AG09319 (cell line): Measurements from ENCODE around the gene LMOD2.

Experiments used
- DNase-seq: peaks from one replicate; pipeline ENCODE4 v3.0.0-alpha.2; 2010; ENCODE audit warnings: low read depth; ENCODE audit errors: extremely low read depth
- TF ChIP-seq, protein P1 (sequence below): IDR thresholded peaks from 2 replicates; pipeline ENCODE4 v1.5.1; 2011; ENCODE audit warnings: low read depth, mild to moderate bottlenecking, inconsistent platforms, low read length, moderate library complexity

Gene LMOD2

DNA sequence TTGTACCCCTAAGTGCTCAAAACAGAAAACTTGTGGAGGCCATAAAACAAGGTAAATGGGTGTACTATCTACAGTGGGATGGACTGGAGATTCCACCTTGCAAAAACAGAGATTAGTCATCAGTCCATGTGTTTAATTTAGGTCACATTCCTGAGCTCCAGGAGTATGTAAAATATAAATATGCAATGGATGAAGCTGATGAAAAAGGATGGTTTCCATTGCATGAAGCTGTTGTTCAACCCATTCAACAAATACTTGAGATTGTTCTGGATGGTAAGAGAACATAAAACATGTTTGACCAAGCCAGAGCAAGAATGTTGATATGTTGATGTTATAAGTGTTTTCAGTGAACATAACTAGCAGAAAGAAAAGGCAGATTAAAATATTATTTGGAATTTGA lies 39.4 kb upstream of the LMOD2 start:
- no peak for DNase-seq
- TF ChIP-seq, protein P1, sequence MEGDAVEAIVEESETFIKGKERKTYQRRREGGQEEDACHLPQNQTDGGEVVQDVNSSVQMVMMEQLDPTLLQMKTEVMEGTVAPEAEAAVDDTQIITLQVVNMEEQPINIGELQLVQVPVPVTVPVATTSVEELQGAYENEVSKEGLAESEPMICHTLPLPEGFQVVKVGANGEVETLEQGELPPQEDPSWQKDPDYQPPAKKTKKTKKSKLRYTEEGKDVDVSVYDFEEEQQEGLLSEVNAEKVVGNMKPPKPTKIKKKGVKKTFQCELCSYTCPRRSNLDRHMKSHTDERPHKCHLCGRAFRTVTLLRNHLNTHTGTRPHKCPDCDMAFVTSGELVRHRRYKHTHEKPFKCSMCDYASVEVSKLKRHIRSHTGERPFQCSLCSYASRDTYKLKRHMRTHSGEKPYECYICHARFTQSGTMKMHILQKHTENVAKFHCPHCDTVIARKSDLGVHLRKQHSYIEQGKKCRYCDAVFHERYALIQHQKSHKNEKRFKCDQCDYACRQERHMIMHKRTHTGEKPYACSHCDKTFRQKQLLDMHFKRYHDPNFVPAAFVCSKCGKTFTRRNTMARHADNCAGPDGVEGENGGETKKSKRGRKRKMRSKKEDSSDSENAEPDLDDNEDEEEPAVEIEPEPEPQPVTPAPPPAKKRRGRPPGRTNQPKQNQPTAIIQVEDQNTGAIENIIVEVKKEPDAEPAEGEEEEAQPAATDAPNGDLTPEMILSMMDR: no peak

DNA sequence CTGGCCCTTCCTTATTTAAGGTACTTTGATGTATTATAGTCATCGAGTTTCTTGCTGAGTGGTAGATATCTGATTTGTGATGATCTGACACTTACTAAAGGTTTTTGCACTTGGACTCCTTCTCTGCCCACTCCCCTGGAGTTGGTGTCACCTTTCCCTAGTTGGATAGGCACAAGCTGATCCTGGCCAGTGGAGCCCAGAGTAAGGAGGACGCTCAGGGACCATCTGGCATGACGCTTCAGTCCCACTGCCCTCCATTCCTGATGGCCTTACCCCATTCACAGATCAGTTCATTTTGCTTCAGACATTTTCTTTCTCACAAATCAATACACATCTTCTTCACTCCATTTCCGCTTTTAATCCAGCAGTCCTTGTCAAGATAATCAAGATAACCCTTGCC lies 34.0 kb upstream of the LMOD2 start:
- no peak for DNase-seq

DNA sequence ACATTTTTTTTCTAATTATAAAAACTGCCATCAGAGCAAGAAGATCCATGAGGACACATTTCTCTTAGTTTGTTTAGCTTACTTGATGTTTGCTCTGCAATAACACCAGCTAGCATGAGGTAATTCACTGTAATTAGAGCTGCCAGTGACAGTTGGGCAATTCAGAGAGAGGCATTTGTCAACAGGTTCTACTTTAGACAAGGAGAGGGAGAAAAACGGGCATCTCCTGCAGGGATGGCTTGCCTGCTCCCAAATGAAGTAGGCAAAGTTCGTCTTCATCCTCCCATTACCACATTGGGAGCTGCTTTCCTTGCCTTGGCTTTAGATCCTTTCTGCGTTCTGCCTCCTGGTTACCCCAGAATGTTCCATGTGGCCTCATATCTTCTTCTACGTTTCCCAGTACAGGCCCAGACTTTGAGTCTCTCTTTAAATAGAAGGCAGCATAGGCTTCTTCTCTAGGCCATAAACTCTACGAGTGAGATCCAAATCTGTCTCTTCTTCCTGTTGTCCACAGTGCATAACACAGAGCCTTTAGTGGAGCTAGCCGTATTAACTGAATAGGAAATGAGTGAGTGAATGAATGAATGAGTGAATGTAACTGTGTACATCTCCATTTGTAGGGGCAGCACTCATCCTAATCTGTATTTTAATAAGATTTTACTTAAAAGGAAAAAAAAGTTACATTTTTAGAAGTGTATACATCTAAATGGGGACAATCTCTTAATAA lies 32.8 kb upstream of the LMOD2 start:
- no peak for DNase-seq

More for the DNA sequence above, 34.0 kb upstream of the LMOD2 start:
- TF ChIP-seq, protein P1: no peak

DNA sequence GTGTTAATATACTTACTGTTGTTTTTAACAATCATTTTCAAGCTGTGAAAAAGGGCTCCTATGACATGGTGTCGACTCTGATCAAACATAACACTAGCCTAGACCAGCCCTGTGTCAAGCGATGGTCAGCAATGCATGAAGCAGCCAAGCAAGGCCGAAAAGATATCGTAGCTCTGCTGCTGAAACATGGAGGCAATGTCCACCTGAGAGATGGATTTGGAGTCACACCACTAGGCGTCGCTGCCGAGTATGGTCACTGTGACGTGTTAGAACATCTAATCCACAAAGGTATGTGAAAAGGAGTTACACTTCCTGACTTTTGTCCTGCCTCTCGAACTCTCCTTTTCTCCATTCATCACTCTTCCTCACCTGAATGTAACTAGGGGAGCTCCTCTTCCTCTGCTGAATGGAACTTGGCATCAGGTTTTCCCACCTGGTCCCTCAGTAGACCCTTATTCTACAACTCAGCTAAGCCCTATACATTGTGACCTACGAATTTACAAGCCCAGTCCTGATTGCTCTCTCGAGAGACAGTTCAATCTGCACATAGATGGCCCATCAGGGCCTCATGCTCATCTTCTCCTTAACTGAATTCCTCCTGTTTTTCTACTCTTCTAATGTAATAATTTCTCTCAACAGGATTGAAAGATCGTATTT lies 31.0 kb upstream of the LMOD2 start:
- DNase-seq: no peak
- TF ChIP-seq, protein P1: peak; percentile 38

More for the DNA sequence above, 32.8 kb upstream of the LMOD2 start:
- TF ChIP-seq, protein P1: no peak

DNA sequence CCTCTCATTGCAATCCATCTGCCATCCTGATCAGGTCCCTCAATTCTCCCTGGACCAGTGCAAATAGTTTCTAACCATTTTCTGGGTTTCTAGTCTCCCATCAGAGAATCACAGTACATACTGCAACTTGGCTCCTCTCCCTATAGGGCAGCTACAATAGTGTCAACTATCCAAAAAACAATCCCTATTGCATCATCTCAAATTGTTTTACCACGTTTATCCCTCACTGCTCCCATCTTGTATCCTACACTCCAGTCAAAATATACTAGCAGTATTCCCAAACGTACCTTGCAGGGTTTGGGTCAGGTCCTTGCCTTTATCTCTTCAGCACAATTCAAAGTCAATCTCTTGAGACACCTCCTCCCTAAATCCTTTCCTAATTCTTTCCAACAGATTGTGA lies 30.4 kb upstream of the LMOD2 start:
- TF ChIP-seq, protein P1: no peak

DNA sequence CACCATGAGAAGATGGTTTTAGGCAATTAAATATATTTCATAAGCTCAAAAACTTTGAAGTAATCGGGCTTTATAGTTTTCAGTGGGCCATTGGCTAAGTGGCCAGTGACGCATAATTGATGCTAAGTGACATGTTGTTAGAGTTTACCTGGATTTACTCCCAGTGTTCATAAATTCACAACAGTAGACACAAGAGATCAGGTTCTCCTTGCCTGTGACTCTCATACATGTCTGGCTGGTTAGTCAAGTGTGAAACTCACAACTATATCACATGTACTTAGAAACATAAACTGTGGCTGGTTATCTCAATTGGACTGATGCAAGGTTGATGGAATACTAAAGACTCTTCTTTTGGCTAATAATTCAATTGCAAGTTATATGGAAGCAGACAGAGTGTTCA lies 27.8 kb upstream of the LMOD2 start:
- no peak for DNase-seq
- TF ChIP-seq, protein P1: no peak

More for the DNA sequence above, 30.4 kb upstream of the LMOD2 start:
- DNase-seq: no peak

DNA sequence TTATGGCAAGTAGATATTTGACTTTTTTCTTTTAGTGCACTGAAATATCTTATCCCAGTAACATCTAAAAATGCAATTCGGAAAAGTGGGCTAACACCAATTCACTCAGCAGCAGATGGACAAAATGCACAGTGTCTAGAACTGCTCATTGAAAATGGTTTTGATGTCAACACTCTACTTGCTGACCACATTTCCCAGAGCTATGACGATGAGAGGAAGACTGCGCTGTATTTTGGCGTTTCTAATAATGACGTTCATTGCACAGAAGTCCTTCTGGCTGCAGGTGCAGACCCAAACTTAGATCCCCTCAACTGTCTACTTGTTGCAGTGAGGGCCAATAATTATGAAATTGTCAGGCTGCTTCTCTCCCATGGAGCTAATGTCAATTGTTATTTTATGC lies 26.8 kb upstream of the LMOD2 start:
- TF ChIP-seq, protein P1: no peak
- no peak for DNase-seq
